IMR-90 (cell line): ENCODE results near the gene MTG1. TPM values are rescaled to one million over a fixed set of nuclear protein-coding genes. Genes with fewer than 3 reads are reported as not detected.

Experiments used
- ATAC-seq: fragments of 200-7000 bp; cut with Tn5 transposase; 2 replicates; pipeline ENCODE4 v1.9.1; 2020; ENCODE audit warnings: low read depth, mild to moderate bottlenecking, moderate library complexity
- BruUV-seq: library from RNA; stranded (reverse); fragments of 400-500 nt; replicated peaks from 2 replicates; lab custom pipeline; 2021; lab: Mats Ljungman, UMichigan
- CTCF ChIA-PET: fragments of 300-600 bp; formaldehyde crosslinking; extraction: SDS; loops from one replicate; lab custom pipeline; 2021; ENCODE audit warnings: antibody characterized with exemption; lab: Yijun Ruan, JAX
- POLR2A ChIA-PET: fragments of 300-600 bp; sonication (Branson Sonifier 250); formaldehyde crosslinking; loops from one replicate; lab custom pipeline; 2022; ENCODE audit warnings: antibody characterized with exemption; ENCODE audit not compliant: unreplicated experiment; lab: Charles Lee
- DNase-seq: peaks from one replicate; pipeline ENCODE4 v3.0.0; 2013
- H2AFZ ChIP-seq: replicated peaks from 2 replicates; pipeline ENCODE3; 2013; ENCODE audit warnings: low read length, mild to moderate bottlenecking; ENCODE audit not compliant: poor library complexity
- H2AK5ac ChIP-seq: 2 replicates; pipeline ENCODE4 v1.6.1; 2013; ENCODE audit warnings: low read depth, low read length, inconsistent platforms
- H2AK9ac ChIP-seq: replicated peaks from 2 replicates; pipeline ENCODE3; 2013; ENCODE audit warnings: mild to moderate bottlenecking, low read depth, low read length, moderate library complexity; ENCODE audit not compliant: poor library complexity
- H2BK120ac ChIP-seq: 2 replicates; pipeline ENCODE4 v1.6.1; 2013; ENCODE audit warnings: low read depth, low read length, inconsistent platforms
- H2BK15ac ChIP-seq: 3 replicates; pipeline ENCODE4 v1.6.1; 2013; ENCODE audit warnings: low read depth, low read length, inconsistent platforms
- H2BK20ac ChIP-seq: 2 replicates; pipeline ENCODE4 v1.6.1; 2013; ENCODE audit warnings: low read depth, mild to moderate bottlenecking, inconsistent platforms, low read length, moderate library complexity
- H2BK5ac ChIP-seq: 2 replicates; pipeline ENCODE4 v1.6.1; 2013; ENCODE audit warnings: mild to moderate bottlenecking, low read depth, low read length, inconsistent platforms; ENCODE audit not compliant: poor library complexity, severe bottlenecking
- H3K14ac ChIP-seq: replicated peaks from 2 replicates; pipeline ENCODE4 v1.6.1; 2013; ENCODE audit warnings: low read depth, low read length, inconsistent platforms
- H3K18ac ChIP-seq: 2 replicates; pipeline ENCODE4 v1.6.1; 2013; ENCODE audit warnings: low read depth, low read length, control low read depth
- H3K23ac ChIP-seq: 2 replicates; pipeline ENCODE4 v1.6.1; 2013; ENCODE audit warnings: low read depth, low read length, inconsistent platforms
- H3K27ac ChIP-seq: 2 replicates; pipeline ENCODE4 v1.5.1; 2013; ENCODE audit warnings: mild to moderate bottlenecking, control low read depth, low read length; ENCODE audit not compliant: insufficient read depth
- H3K27me3 ChIP-seq: 2 replicates; pipeline ENCODE4 v1.6.1; 2013; ENCODE audit warnings: low read length; ENCODE audit not compliant: control insufficient read depth, insufficient read depth
- H3K36me3 ChIP-seq: 2 replicates; pipeline ENCODE4 v1.6.1; 2013; ENCODE audit warnings: low read length, mixed read lengths; ENCODE audit not compliant: control insufficient read depth, insufficient read depth
- H3K4ac ChIP-seq: 2 replicates; pipeline ENCODE4 v1.6.1; 2013; ENCODE audit warnings: low read depth, low read length, inconsistent platforms
- H3K4me1 ChIP-seq: 2 replicates; pipeline ENCODE4 v1.6.1; 2013; ENCODE audit warnings: low read length, mixed read lengths; ENCODE audit not compliant: control insufficient read depth, insufficient read depth
- H3K4me2 ChIP-seq: 2 replicates; pipeline ENCODE4 v1.6.1; 2013; ENCODE audit warnings: low read depth, mild to moderate bottlenecking, control low read depth, low read length, moderate library complexity
- H3K4me3 ChIP-seq: 2 replicates; pipeline ENCODE4 v1.5.1; 2013; ENCODE audit warnings: low read depth, mild to moderate bottlenecking, control low read depth, low read length, moderate library complexity; ENCODE audit not compliant: insufficient read depth
- H3K56ac ChIP-seq: 2 replicates; pipeline ENCODE4 v1.6.1; 2013; ENCODE audit warnings: low read length, inconsistent platforms; ENCODE audit not compliant: insufficient read depth; ENCODE audit errors: extremely low read depth
- H3K79me1 ChIP-seq, 2 experiments: 2 replicates each; pipeline ENCODE4 v1.6.1; 2013; ENCODE audit warnings: low read length in 2 of 2, inconsistent platforms in 1 of 2, low read depth in 1 of 2
- H3K9ac ChIP-seq: 2 replicates; pipeline ENCODE4 v1.6.1; 2013; ENCODE audit warnings: low read depth, low read length, control low read depth
- H3K9me1 ChIP-seq: 2 replicates; pipeline ENCODE4 v1.6.1; 2013; ENCODE audit warnings: low read length, inconsistent platforms; ENCODE audit not compliant: insufficient read depth
- H3K9me3 ChIP-seq: 2 replicates; pipeline ENCODE4 v1.6.1; 2013; ENCODE audit warnings: low read length; ENCODE audit not compliant: control insufficient read depth, insufficient read depth
- H4K20me1 ChIP-seq: 2 replicates; pipeline ENCODE4 v1.6.1; 2013; ENCODE audit warnings: low read length, inconsistent platforms; ENCODE audit not compliant: insufficient read depth
- H4K5ac ChIP-seq: 2 replicates; pipeline ENCODE4 v1.6.1; 2013; ENCODE audit warnings: mild to moderate bottlenecking, low read depth, low read length, control low read depth
- H4K8ac ChIP-seq, 2 experiments: 2 replicates each; pipeline ENCODE4 v1.6.1; 2013; ENCODE audit warnings: low read depth in 2 of 2, low read length in 2 of 2, control low read depth in 1 of 2, inconsistent platforms in 1 of 2
- H4K91ac ChIP-seq: 2 replicates; pipeline ENCODE4 v1.6.1; 2013; ENCODE audit warnings: low read depth, low read length, inconsistent platforms; ENCODE audit not compliant: insufficient read depth
- MXI1 ChIP-seq: IDR thresholded peaks from 2 replicates; pipeline ENCODE4 v1.6.1; 2012; ENCODE audit warnings: low read depth, mild to moderate bottlenecking, low read length, moderate library complexity, borderline replicate concordance
- NFE2L2 ChIP-seq: fragments of 150-350 bp; IDR thresholded peaks from 2 replicates; pipeline ENCODE4 v1.6.1; 2016; ENCODE audit warnings: low read depth, mild to moderate bottlenecking, low read length
- RAD21 ChIP-seq: IDR thresholded peaks from 2 replicates; pipeline ENCODE4 v1.6.1; 2012; ENCODE audit warnings: low read length, improper control_type of control experiment
- RFX5 ChIP-seq: IDR thresholded peaks from 2 replicates; pipeline ENCODE4 v1.8.0; 2012; ENCODE audit warnings: low read depth, mild to moderate bottlenecking, low read length, moderate library complexity
- SMC3 ChIP-seq: fragments of 150-350 bp; IDR thresholded peaks from 2 replicates; pipeline ENCODE4 v1.6.1; 2016; ENCODE audit warnings: low read depth, mild to moderate bottlenecking, antibody characterized with exemption, low read length, moderate library complexity
- WGBS, 2 experiments: methylation state at CpG; one replicate each; pipeline versions ENCODE4 v1.1.5 to v1.1.7; 2013; ENCODE audit warnings: missing lambda C conversion rate in 2 of 2; ENCODE audit not compliant: insufficient read length in 1 of 2; ENCODE audit errors: extremely low coverage in 2 of 2; 5-methylcytosine and 5-hydroxymethylcytosine counted together
- dilution Hi-C: fragments of 300-500 bp; cut with HindIII; formaldehyde crosslinking; loops from one replicate; pipeline ENCODE4 v1.14.3; 2018; ENCODE audit warnings: low sequenced_read_pairs; ENCODE audit not compliant: unreplicated experiment
- in situ Hi-C: fragments of 300-500 bp; cut with MboI; formaldehyde crosslinking; loops from 3 replicates; pipeline ENCODE4 v1.14.3; 2019; ENCODE audit warnings: low sequenced_read_pairs, inconsistent platforms, mixed read lengths
- intact Hi-C: fragments of 100-400 bp; cut with micrococcal nuclease; formaldehyde crosslinking; loops from 2 replicates; pipeline ENCODE4 v1.10.0; 2022
- polyA plus RNA-seq, 3 experiments: library from polyadenylated mRNA; depleted of rRNA; stranded (reverse); fragments of >200 nt; gene quantifications; 2 replicates each; pipeline ENCODE4 v1.2.3, GENCODE V29; 2012; ENCODE audit warnings: low replicate concordance in 1 of 3
- total RNA-seq: library from RNA; depleted of rRNA; stranded (reverse); fragments of >200 nt; gene quantifications from 2 replicates; pipeline ENCODE4 v1.2.3, GENCODE V29; 2012
- TF ChIP-seq, protein P1 (sequence below): conservative IDR thresholded peaks from 2 replicates; pipeline ENCODE4 v1.5.1; 2012; ENCODE audit warnings: mild to moderate bottlenecking, low read depth, low read length, improper control_type of control experiment

Gene MTG1
- total and polyA plus RNA-seq, 2 of the 4 experiments (the other 2 are of a cell fraction), result 38.5 to 64.8 TPM

DNA sequence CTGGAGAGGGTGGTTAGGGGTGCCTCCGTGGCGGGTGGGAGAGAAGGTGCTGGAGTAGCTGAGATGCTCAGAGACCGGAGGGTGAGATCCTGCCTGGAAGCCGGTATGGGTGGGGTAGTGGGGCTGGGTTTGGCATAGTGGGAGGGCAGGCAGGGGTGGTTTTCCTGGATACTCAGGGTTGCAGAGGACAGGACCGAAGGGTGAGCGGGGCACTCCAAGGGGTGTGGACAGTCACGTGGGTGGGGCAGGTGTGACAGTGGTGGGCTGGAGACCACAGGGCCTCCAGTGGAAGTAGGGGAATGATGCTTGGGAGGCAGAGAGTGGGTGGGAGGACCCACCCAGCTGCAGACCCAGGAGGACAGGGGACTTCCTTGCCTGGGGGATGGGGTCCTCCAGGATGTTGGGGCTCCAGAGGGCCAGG, 61.7 kb downstream of the MTG1 start:
- BruUV-seq, result no TSS peak
- H2AFZ ChIP-seq, result peak overlapping the region; percentile 14
- TF ChIP-seq NFE2L2 (no peak), SMC3 (no peak), MXI1 (no peak), RFX5 (no peak), RAD21 (no peak)
- TF ChIP-seq, protein P1, sequence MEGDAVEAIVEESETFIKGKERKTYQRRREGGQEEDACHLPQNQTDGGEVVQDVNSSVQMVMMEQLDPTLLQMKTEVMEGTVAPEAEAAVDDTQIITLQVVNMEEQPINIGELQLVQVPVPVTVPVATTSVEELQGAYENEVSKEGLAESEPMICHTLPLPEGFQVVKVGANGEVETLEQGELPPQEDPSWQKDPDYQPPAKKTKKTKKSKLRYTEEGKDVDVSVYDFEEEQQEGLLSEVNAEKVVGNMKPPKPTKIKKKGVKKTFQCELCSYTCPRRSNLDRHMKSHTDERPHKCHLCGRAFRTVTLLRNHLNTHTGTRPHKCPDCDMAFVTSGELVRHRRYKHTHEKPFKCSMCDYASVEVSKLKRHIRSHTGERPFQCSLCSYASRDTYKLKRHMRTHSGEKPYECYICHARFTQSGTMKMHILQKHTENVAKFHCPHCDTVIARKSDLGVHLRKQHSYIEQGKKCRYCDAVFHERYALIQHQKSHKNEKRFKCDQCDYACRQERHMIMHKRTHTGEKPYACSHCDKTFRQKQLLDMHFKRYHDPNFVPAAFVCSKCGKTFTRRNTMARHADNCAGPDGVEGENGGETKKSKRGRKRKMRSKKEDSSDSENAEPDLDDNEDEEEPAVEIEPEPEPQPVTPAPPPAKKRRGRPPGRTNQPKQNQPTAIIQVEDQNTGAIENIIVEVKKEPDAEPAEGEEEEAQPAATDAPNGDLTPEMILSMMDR, result no peak

More for the DNA sequence above, 61.7 kb downstream of the MTG1 start:
- H2BK120ac ChIP-seq, result no peak overlapping the region
- DNase-seq (no peak), ATAC-seq (no peak)
- H4K91ac ChIP-seq, result no peak overlapping the region
- H3K27ac ChIP-seq, result no peak overlapping the region
- H3K4me3 ChIP-seq, result no peak overlapping the region
- no peak overlapping the region for H2AK9ac ChIP-seq
- H3K9me1 ChIP-seq, result no peaks in the 10 kb centered on the region
- intact Hi-C loops, result no loop called here
- H3K9me3 ChIP-seq, result no peaks in the 10 kb centered on the region
- ChIA-PET CTCF (no interaction called here), POLR2A (no interaction called here)
- no peak overlapping the region for H3K18ac ChIP-seq
- no peak overlapping the region for H2BK5ac ChIP-seq
- no peak overlapping the region for H3K4me2 ChIP-seq
- no peak overlapping the region for H2AK5ac ChIP-seq
- dilution Hi-C loops, result no loop called here
- no peaks in the 10 kb centered on the region for H4K20me1 ChIP-seq
- H3K23ac ChIP-seq, result no peak overlapping the region
- no peak overlapping the region for H3K56ac ChIP-seq
- H2BK20ac ChIP-seq, result no peak overlapping the region
- no peak overlapping the region for H3K4ac ChIP-seq
- no peak overlapping the region for H4K8ac ChIP-seq
- H3K36me3 ChIP-seq, result no peaks in the 10 kb centered on the region
- no peak overlapping the region for H4K5ac ChIP-seq
- no peak overlapping the region for H3K14ac ChIP-seq
- no peak overlapping the region for H2BK15ac ChIP-seq
- H3K9ac ChIP-seq, result no peak overlapping the region
- H3K79me1 ChIP-seq, result no peaks in the 10 kb centered on the region
- 100% methylated on average over 1 of the region's 7 CpGs; no CpG with 5 or more reads in 1 of the 2 experiments for WGBS, 2 experiments
- H3K27me3 ChIP-seq, result no peaks in the 10 kb centered on the region
- in situ Hi-C loops, result no loop called here
- H3K4me1 ChIP-seq, result no peaks in the 10 kb centered on the region
